Adrenal gland (tissue), 12 donors: Measurements from ENCODE around the gene ST6GALNAC3. TPM values are rescaled to one million over a fixed set of nuclear protein-coding genes. Genes with fewer than 3 reads are reported as not detected.

ENCODE experiments used
- DNase-seq, 7 donors: peaks; one replicate each; pipeline ENCODE4 v3.0.0-alpha.2; 2019 to 2020
- H3K27ac ChIP-seq, 5 donors: fragments of 200-600 bp; sonication (generic) in 4 of 5; 1 replicate in 3 of 5; 2 replicates in 2 of 5; pipeline versions ENCODE4 v1.5.1 to v1.8.0; 2016 to 2020; ENCODE audit warnings: mild to moderate bottlenecking in 1 of 5
- H3K27me3 ChIP-seq: fragments of 200-600 bp; 2 replicates; pipeline ENCODE4 v1.8.0; 2021
- H3K36me3 ChIP-seq, 2 donors: fragments of 200-600 bp; replicated peaks in 1 of 2; 1 replicate in 1 of 2; 2 replicates in 1 of 2; pipeline versions ENCODE4 v1.5.1 to v1.8.0; 2018 to 2022
- H3K4me1 ChIP-seq, 2 donors: fragments of 200-600 bp; replicated peaks in 1 of 2; 1 replicate in 1 of 2; 2 replicates in 1 of 2; pipeline versions ENCODE4 v1.5.1 to v1.8.0; 2018 to 2021
- H3K4me3 ChIP-seq, 4 donors: fragments of 200-600 bp; sonication (generic) in 3 of 4; one replicate each; pipeline ENCODE4 v1.5.1; 2016 to 2018
- H3K9me3 ChIP-seq, 3 donors: fragments of 200-600 bp; sonication (generic) in 1 of 3; replicated peaks in 1 of 3; 1 replicate in 2 of 3; 2 replicates in 1 of 3; pipeline versions ENCODE4 v1.5.1 to v1.8.0; 2016 to 2021
- POLR2A ChIP-seq, 2 donors: fragments of 450-650 bp; IDR thresholded peaks; one replicate each; pipeline ENCODE4 v1.6.1; 2017; ENCODE audit warnings: antibody characterized with exemption in 2 of 2, mild to moderate bottlenecking in 2 of 2, moderate library complexity in 1 of 2
- WGBS, 4 donors: extraction: QIAGEN DNeasy Blood & Tissue Kit in 2 of 4; methylation state at CpG; one replicate each; pipeline versions ENCODE4 v1.1.5 to v1.1.7; 2013 to 2017; 5-methylcytosine and 5-hydroxymethylcytosine counted together
- intact Hi-C, 2 donors: fragments of 100-400 bp; cut with DNase I; formaldehyde crosslinking; loops; one replicate each; pipeline versions ENCODE4 v1.14.1 to v1.15.0; 2022 to 2023
- polyA plus RNA-seq, 3 donors: library from polyadenylated mRNA; stranded (reverse); fragments of 200-250 nt in 2 of 3; fragments of 350-450 nt in 1 of 3; fragmentation: Illumina TruSeq in 1 of 3; extraction: RNeasy Lipid Tissue Mini Kit (QIAGEN cat#74804) in 1 of 3; gene quantifications; one replicate each; pipeline ENCODE4 v1.2.3, GENCODE V29; 2013 to 2014
- total RNA-seq, 9 donors: library from RNA; depleted of rRNA in 4 of 9; stranded (reverse); fragments of >200 nt in 4 of 9; fragments of 120-200 nt in 1 of 9; fragmentation: NEBNext Ultra II Directional in 1 of 9; extraction: Animal tissue kit (Norgen Biotek cat#: 25700) in 1 of 9; gene quantifications; one replicate each; pipeline versions ENCODE4 v1.1.0 to v1.2.4, GENCODE V29; 2013 to 2023
- TF ChIP-seq, protein P1 (sequence below), 6 experiments: fragments of 450-650 bp in 4 of 6; fragments of 200-600 bp in 2 of 6; sonication (generic) in 1 of 6; IDR thresholded peaks; 1 replicate in 5 of 6; 2 replicates in 1 of 6; pipeline versions ENCODE4 v1.5.1 to v1.8.0; 2016 to 2021; ENCODE audit warnings: antibody characterized with exemption in 6 of 6, mild to moderate bottlenecking in 2 of 6, moderate library complexity in 1 of 6
- donor health status: healthy with polysubstance abuse.
- donor health status: Bipolar disorder and iron deficiency.
- donor health status: DM: yes; HTN: yes; CAD: no.
- donor health status: DM: no; HTN: no; CAD: no.
- donor health status: DM: no; HTN: no; CAD: no.
- donor health status: DM: yes; HTN: yes; CAD: no.

The ST6GALNAC3 gene
- total and polyA plus RNA-seq, 12 donors = 1.4 to 11.5 (median 5.9) TPM

DNA sequence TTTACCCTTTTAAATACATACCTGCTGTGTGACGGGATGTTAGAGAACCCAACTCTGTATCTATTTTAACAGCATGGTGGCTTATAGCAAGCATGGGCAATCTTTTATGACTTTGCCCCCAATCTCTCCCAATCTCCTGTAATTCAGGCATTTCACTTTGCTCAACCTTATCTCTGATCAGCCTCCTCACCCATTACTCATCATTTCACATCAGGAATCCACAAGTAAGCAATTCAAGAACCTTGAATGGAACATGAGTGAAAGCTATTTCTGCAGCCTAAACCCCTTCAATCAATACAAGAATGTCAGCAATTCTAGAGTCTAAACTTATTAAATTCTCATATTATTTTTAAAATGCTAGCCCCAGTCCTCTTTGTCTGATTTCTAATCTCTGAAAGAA is 199.8 kb downstream of the ST6GALNAC3 start:
- no peak overlapping the region for H3K27ac ChIP-seq
- intact Hi-C loops = no loop called here
- H3K36me3 ChIP-seq = no peaks in the 10 kb centered on the region
- no peak for DNase-seq
- H3K4me3 ChIP-seq = no peak overlapping the region
- no peaks in the 10 kb centered on the region for H3K4me1 ChIP-seq
- no peaks in the 10 kb centered on the region for H3K9me3 ChIP-seq
- WGBS, 4 donors = 93 to 100% (median 96%) methylated on average over 1 of the region's 1 CpG
- H3K27me3 ChIP-seq = no peaks in the 10 kb centered on the region
- TF ChIP-seq, protein P1, sequence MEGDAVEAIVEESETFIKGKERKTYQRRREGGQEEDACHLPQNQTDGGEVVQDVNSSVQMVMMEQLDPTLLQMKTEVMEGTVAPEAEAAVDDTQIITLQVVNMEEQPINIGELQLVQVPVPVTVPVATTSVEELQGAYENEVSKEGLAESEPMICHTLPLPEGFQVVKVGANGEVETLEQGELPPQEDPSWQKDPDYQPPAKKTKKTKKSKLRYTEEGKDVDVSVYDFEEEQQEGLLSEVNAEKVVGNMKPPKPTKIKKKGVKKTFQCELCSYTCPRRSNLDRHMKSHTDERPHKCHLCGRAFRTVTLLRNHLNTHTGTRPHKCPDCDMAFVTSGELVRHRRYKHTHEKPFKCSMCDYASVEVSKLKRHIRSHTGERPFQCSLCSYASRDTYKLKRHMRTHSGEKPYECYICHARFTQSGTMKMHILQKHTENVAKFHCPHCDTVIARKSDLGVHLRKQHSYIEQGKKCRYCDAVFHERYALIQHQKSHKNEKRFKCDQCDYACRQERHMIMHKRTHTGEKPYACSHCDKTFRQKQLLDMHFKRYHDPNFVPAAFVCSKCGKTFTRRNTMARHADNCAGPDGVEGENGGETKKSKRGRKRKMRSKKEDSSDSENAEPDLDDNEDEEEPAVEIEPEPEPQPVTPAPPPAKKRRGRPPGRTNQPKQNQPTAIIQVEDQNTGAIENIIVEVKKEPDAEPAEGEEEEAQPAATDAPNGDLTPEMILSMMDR (IDR thresholded peaks at IDR 0.05) = no peak
- no peak for TF ChIP-seq POLR2A (IDR thresholded peaks at IDR 0.05)

DNA sequence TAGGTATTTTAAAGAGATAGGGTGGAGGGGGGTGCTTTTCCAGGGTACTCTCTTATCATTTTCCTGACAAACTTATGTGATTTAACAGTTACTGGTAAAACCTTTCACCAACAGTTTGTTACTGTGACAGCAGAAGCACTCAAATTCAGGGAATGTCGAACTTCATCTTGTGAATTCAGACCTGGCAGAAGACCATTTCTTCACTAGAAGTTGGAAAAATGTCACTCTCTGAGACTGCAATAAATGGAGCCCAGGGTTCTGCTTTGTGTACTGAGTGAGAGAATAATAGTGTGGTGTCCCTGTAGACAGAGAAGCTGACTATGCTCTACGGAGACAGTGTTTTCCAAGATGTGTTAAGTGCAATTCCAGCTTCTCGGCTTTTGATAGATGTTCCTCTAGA is 200.2 kb downstream of the ST6GALNAC3 start:
- Histone ChIP-seq H3K27ac (no peak overlapping the region), H3K4me1 (no peaks in the 10 kb centered on the region), H3K27me3 (no peaks in the 10 kb centered on the region), H3K4me3 (no peak overlapping the region), H3K36me3 (no peaks in the 10 kb centered on the region), H3K9me3 (no peaks in the 10 kb centered on the region)
- DNase-seq = no peak
- no peak for TF ChIP-seq POLR2A (IDR thresholded peaks at IDR 0.05)
- TF ChIP-seq, protein P1 (IDR thresholded peaks at IDR 0.05) = no peak
- 76 to 84% (median 82%) methylated on average over 3 of the region's 3 CpGs for WGBS, 4 donors
- intact Hi-C loops = no loop called here

DNA sequence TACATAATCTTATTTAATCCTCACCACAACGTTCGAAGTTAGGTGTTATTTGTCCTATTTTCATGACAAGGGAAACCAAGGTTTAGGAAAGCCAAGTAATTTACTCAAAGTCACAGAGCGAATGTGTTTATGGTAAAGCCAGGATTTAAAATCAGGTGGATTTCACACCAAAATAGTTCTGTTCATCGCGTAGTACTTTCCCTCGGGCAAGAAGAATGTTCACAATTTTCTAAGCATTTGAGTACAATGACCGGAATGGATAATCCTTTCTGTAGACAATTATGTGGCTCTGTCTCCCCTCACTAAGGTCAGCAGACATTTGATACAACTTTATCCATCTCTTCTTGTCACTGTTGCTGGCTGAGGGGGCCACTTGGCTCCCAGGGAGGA is 204.2 kb downstream of the ST6GALNAC3 start:
- H3K4me3 ChIP-seq = no peak overlapping the region
- 80 to 90% (median 84%) methylated on average over 7 of the region's 7 CpGs for WGBS, 4 donors
- H3K4me1 ChIP-seq = no peaks in the 10 kb centered on the region
- no peaks in the 10 kb centered on the region for H3K27me3 ChIP-seq
- DNase-seq = no peak
- intact Hi-C loops = no loop called here
- no peak overlapping the region for H3K27ac ChIP-seq
- no peak for TF ChIP-seq POLR2A (IDR thresholded peaks at IDR 0.05)
- TF ChIP-seq, protein P1 (IDR thresholded peaks at IDR 0.05) = no peak
- H3K36me3 ChIP-seq = no peaks in the 10 kb centered on the region
- no peaks in the 10 kb centered on the region for H3K9me3 ChIP-seq

DNA sequence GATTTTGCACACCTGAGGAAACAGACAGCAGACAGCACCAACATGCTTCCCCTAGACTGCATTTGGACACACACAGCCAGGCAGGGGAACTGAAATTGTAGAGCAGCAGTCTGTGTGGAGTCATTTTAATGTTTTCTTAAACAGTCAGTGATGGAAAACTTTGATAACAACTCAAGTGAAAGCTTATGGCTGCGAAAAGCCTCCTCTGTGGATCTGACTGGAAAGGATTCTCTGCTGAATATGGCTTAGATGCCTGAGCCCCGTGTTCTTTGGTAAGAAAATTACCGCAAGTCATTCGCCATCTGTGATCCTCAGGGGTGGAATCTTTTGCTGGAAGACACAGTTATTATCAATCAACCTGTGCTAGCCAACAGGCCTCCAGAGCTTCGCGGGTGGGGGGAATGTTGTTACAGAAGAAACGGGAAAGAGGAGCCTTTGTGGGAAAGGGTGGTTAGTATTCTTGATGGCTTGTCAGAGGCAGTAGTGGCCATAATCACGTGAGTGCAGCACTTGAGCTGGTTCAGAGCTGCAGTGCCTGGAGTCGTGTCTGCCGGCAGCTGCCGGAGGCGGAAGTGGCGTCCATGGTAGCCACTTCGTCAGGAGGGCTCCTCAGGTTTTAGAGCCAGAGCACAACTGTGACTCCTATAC is 204.7 kb downstream of the ST6GALNAC3 start:
- TF ChIP-seq, protein P1 (IDR thresholded peaks at IDR 0.05) = no peak
- no peak for TF ChIP-seq POLR2A (IDR thresholded peaks at IDR 0.05)
- H3K27ac ChIP-seq = no peak overlapping the region
- no peaks in the 10 kb centered on the region for H3K36me3 ChIP-seq
- intact Hi-C loops = no loop called here
- no peaks in the 10 kb centered on the region for H3K9me3 ChIP-seq
- H3K27me3 ChIP-seq = no peaks in the 10 kb centered on the region
- no peaks in the 10 kb centered on the region for H3K4me1 ChIP-seq
- no peak overlapping the region for H3K4me3 ChIP-seq
- 53 to 68% (median 57%) methylated on average over 14 of the region's 14 CpGs for WGBS, 4 donors
- DNase-seq = no peak
